H9 (cell line): ENCODE data around the gene RAB11B. TPM values are rescaled to one million over a fixed set of nuclear protein-coding genes. Genes with fewer than 3 reads are reported as not detected.
"Not testable (repeated sequence)": the region's sequence is repeated elsewhere in the genome, so short reads cannot be mapped to it uniquely, and the experiment has no call there.

Experiments used
- DNase-seq: peaks from one replicate; pipeline ENCODE4 v3.0.0-alpha.2; 2017
- H2AFZ ChIP-seq: one replicate; pipeline ENCODE4 v1.6.1; 2013; ENCODE audit warnings: mild to moderate bottlenecking, low read length, control low read depth, moderate library complexity
- H2AK5ac ChIP-seq: 2 replicates; pipeline ENCODE4 v1.6.1; 2013; ENCODE audit warnings: low read length, control low read depth, mixed read lengths; ENCODE audit not compliant: insufficient read length
- H2BK120ac ChIP-seq: one replicate; pipeline ENCODE4 v1.6.1; 2013; ENCODE audit warnings: low read depth, mild to moderate bottlenecking, low read length, control low read depth, inconsistent platforms; ENCODE audit not compliant: poor library complexity, severe bottlenecking
- H2BK12ac ChIP-seq: 2 replicates; pipeline ENCODE4 v1.6.1; 2013; ENCODE audit warnings: low read length, control low read depth, mixed read lengths, low read depth; ENCODE audit not compliant: insufficient read length
- H2BK15ac ChIP-seq: 2 replicates; pipeline ENCODE4 v1.6.1; 2013; ENCODE audit warnings: low read depth, low read length, control low read depth
- H2BK20ac ChIP-seq: one replicate; pipeline ENCODE4 v1.6.1; 2013; ENCODE audit warnings: low read depth, mild to moderate bottlenecking, low read length, control low read depth, inconsistent platforms; ENCODE audit not compliant: poor library complexity, severe bottlenecking
- H2BK5ac ChIP-seq: 2 replicates; pipeline ENCODE4 v1.6.1; 2013; ENCODE audit warnings: low read length, control low read depth, mixed read lengths; ENCODE audit not compliant: insufficient read length
- H3K14ac ChIP-seq: 2 replicates; pipeline ENCODE4 v1.6.1; 2013; ENCODE audit warnings: low read length, control low read depth; ENCODE audit not compliant: insufficient read depth
- H3K18ac ChIP-seq: 2 replicates; pipeline ENCODE4 v1.6.1; 2013; ENCODE audit warnings: low read depth, mild to moderate bottlenecking, mixed read lengths, low read length, control low read depth; ENCODE audit not compliant: insufficient read length
- H3K23ac ChIP-seq: 2 replicates; pipeline ENCODE4 v1.6.1; 2013; ENCODE audit warnings: low read length, control low read depth, mixed read lengths, low read depth; ENCODE audit not compliant: insufficient read length
- H3K23me2 ChIP-seq: 2 replicates; pipeline ENCODE4 v1.6.1; 2013; ENCODE audit warnings: low read depth, mild to moderate bottlenecking, mixed read lengths, low read length, control low read depth; ENCODE audit not compliant: insufficient read length, poor library complexity, severe bottlenecking
- H3K27ac ChIP-seq: 2 replicates; pipeline ENCODE4 v1.5.1; 2013; ENCODE audit warnings: low read length, control low read depth, mixed read lengths, low read depth; ENCODE audit not compliant: insufficient read length
- H3K27me3 ChIP-seq: 2 replicates; pipeline ENCODE4 v1.6.1; 2013; ENCODE audit warnings: low read length, control low read depth, inconsistent platforms; ENCODE audit not compliant: insufficient read depth
- H3K4ac ChIP-seq: 2 replicates; pipeline ENCODE4 v1.6.1; 2013; ENCODE audit warnings: low read depth, mild to moderate bottlenecking, control low read depth, inconsistent platforms, low read length, moderate library complexity
- H3K4me1 ChIP-seq: 2 replicates; pipeline ENCODE4 v1.6.1; 2013; ENCODE audit warnings: low read length, control low read depth, inconsistent platforms; ENCODE audit not compliant: insufficient read depth
- H3K4me2 ChIP-seq: 2 replicates; pipeline ENCODE4 v1.6.1; 2013; ENCODE audit warnings: low read length, control low read depth, mixed read lengths; ENCODE audit not compliant: insufficient read length, insufficient read depth
- H3K56ac ChIP-seq: 2 replicates; pipeline ENCODE4 v1.6.1; 2013; ENCODE audit warnings: low read depth, mild to moderate bottlenecking, mixed read lengths, low read length, control low read depth; ENCODE audit not compliant: insufficient read length
- H3K79me1 ChIP-seq: 2 replicates; pipeline ENCODE4 v1.6.1; 2013; ENCODE audit warnings: low read depth, mild to moderate bottlenecking, moderate library complexity, low read length, control low read depth, inconsistent platforms; ENCODE audit not compliant: insufficient read depth, poor library complexity, severe bottlenecking
- H3K79me2 ChIP-seq: 2 replicates; pipeline ENCODE4 v1.6.1; 2013; ENCODE audit warnings: low read length, control low read depth, inconsistent platforms; ENCODE audit not compliant: insufficient read depth
- H3K9ac ChIP-seq: 2 replicates; pipeline ENCODE4 v1.6.1; 2013; ENCODE audit warnings: low read length, control low read depth, mixed read lengths; ENCODE audit not compliant: insufficient read length; ENCODE audit errors: extremely low read depth
- H3K9me3 ChIP-seq: one replicate; pipeline ENCODE4 v1.6.1; 2013; ENCODE audit warnings: low read depth, low read length, inconsistent platforms; ENCODE audit not compliant: control insufficient read depth
- H3T11ph ChIP-seq: one replicate; pipeline ENCODE4 v1.6.1; 2013; ENCODE audit warnings: mild to moderate bottlenecking, low read length, control low read depth, inconsistent platforms
- H4K20me1 ChIP-seq: one replicate; pipeline ENCODE4 v1.6.1; 2013; ENCODE audit not compliant: control insufficient read depth, insufficient read length, insufficient read depth
- H4K5ac ChIP-seq: 2 replicates; pipeline ENCODE4 v1.6.1; 2013; ENCODE audit warnings: low read depth, mild to moderate bottlenecking, mixed read lengths, low read length, control low read depth; ENCODE audit not compliant: insufficient read length
- H4K8ac ChIP-seq: replicated peaks from 2 replicates; pipeline ENCODE4 v1.6.1; 2013; ENCODE audit warnings: low read length, control low read depth, mixed read lengths, low read depth; ENCODE audit not compliant: insufficient read length
- H4K91ac ChIP-seq: 2 replicates; pipeline ENCODE4 v1.6.1; 2013; ENCODE audit warnings: low read depth, mild to moderate bottlenecking, moderate library complexity, mixed read lengths, low read length, control low read depth; ENCODE audit not compliant: insufficient read length
- H3K27ac Mint-ChIP-seq, 3 experiments: 2 replicates in 2 of 3; 3 replicates in 1 of 3; pipeline ENCODE4 v1.8.0; 2020 to 2021; ENCODE audit warnings: mixed read lengths in 3 of 3, mild to moderate bottlenecking in 1 of 3, moderate library complexity in 1 of 3
- H3K27me3 Mint-ChIP-seq: 2 replicates; pipeline ENCODE4 v1.8.0; 2021; ENCODE audit warnings: low read depth, mild to moderate bottlenecking, moderate library complexity, mixed read lengths
- H3K36me3 Mint-ChIP-seq, 3 experiments: 2 replicates in 2 of 3; 3 replicates in 1 of 3; pipeline ENCODE4 v1.8.0; 2020 to 2021; ENCODE audit warnings: low read depth in 3 of 3, mixed read lengths in 3 of 3; ENCODE audit not compliant: insufficient read depth in 1 of 3
- H3K4me1 Mint-ChIP-seq, 2 experiments: 2 replicates each; pipeline ENCODE4 v1.8.0; 2020; ENCODE audit warnings: mixed read lengths in 2 of 2
- H3K4me3 Mint-ChIP-seq, 2 experiments: 2 replicates in 1 of 2; 3 replicates in 1 of 2; pipeline ENCODE4 v1.8.0; 2020 to 2021; ENCODE audit warnings: mild to moderate bottlenecking in 2 of 2, mixed read lengths in 2 of 2, moderate library complexity in 1 of 2
- H3K9me3 Mint-ChIP-seq, 2 experiments: 2 replicates in 1 of 2; 3 replicates in 1 of 2; pipeline ENCODE4 v1.8.0; 2020; ENCODE audit warnings: mild to moderate bottlenecking in 2 of 2, mixed read lengths in 2 of 2, moderate library complexity in 1 of 2
- CTCF ChIP-seq: fragments of 200-600 bp; sonication (generic); conservative IDR thresholded peaks from 3 replicates; pipeline ENCODE4 v1.8.0; 2021; ENCODE audit warnings: antibody characterized with exemption, mild to moderate bottlenecking
- WGBS: extraction: QIAGEN DNeasy Blood & Tissue Kit; methylation state at CpG from one replicate; pipeline ENCODE4 v1.1.7; 2013; ENCODE audit warnings: missing lambda C conversion rate, low lambda C conversion rate, mixed read lengths; ENCODE audit not compliant: insufficient read length; ENCODE audit errors: extremely low coverage; 5-methylcytosine and 5-hydroxymethylcytosine counted together
- total RNA-seq: library from RNA; stranded (reverse); gene quantifications from 2 replicates; pipeline ENCODE4 v1.2.1, GENCODE V29; 2021

Gene RAB11B
- total RNA-seq, 1 experiment from 2014 or later = 106 TPM

GRCh38 chr19:8377598-8377997 is 12.6 kb upstream of the RAB11B start:
- no peak overlapping the region for H3K4me2 ChIP-seq
- Mint-ChIP-seq H3K9me3 (peaks cover 3 to 9% of the 10 kb centered on the region in 2 experiments; a peak in 4 of 5 replicates), H3K4me1 (peaks cover 21% of the 10 kb centered on the region in 2 experiments), H3K27me3 (no peaks in the 10 kb centered on the region), H3K36me3 (peaks cover 15 to 34% (median 28%) of the 10 kb centered on the region in 3 experiments; a peak in 6 of 7 replicates), H3K27ac (peak overlapping the region in 1 of 3 experiments; percentile 49; a peak in 2 of 7 replicates), H3K4me3 (no peak overlapping the region)
- no peak for DNase-seq
- H2BK15ac ChIP-seq = no peak overlapping the region
- no peak overlapping the region for H4K8ac ChIP-seq
- no peak overlapping the region for H4K5ac ChIP-seq
- no peak overlapping the region for H3K18ac ChIP-seq
- no peaks in the 10 kb centered on the region for H3K79me1 ChIP-seq
- H4K91ac ChIP-seq = no peak overlapping the region
- H3K56ac ChIP-seq = no peak overlapping the region
- H3K4ac ChIP-seq = no peak overlapping the region
- TF ChIP-seq CTCF = no peak
- no peaks in the 10 kb centered on the region for H3K27me3 ChIP-seq
- no peak overlapping the region for H3K14ac ChIP-seq
- no peak overlapping the region for H3K23ac ChIP-seq
- H4K20me1 ChIP-seq = no peaks in the 10 kb centered on the region
- H3K9me3 ChIP-seq = no peaks in the 10 kb centered on the region
- H2BK12ac ChIP-seq = no peak overlapping the region
- no peak overlapping the region for H3T11ph ChIP-seq
- no peak overlapping the region for H2BK120ac ChIP-seq
- no CpG with 5 or more reads among the region's 1 CpG for WGBS
- no peak overlapping the region for H3K9ac ChIP-seq
- H3K23me2 ChIP-seq = no peaks in the 10 kb centered on the region
- no peak overlapping the region for H2AFZ ChIP-seq
- no peak overlapping the region for H2BK20ac ChIP-seq
- H2AK5ac ChIP-seq = no peak overlapping the region
- H3K27ac ChIP-seq = no peak overlapping the region
- H3K4me1 ChIP-seq = no peaks in the 10 kb centered on the region
- H3K79me2 ChIP-seq = no peaks in the 10 kb centered on the region
- no peak overlapping the region for H2BK5ac ChIP-seq

- not testable (repeated sequence) for H3K4me2 ChIP-seq, H3K27me3 Mint-ChIP-seq, H4K5ac ChIP-seq, H3K27ac ChIP-seq, H2BK15ac ChIP-seq, H3K27ac Mint-ChIP-seq, H4K20me1 ChIP-seq, H3K23ac ChIP-seq, H3K79me1 ChIP-seq, H3K14ac ChIP-seq, H2AFZ ChIP-seq, H3K27me3 ChIP-seq, H3K9me3 ChIP-seq, H3K4ac ChIP-seq, H3K18ac ChIP-seq, H3K4me1 ChIP-seq, H2BK12ac ChIP-seq, H2BK20ac ChIP-seq, H3K79me2 ChIP-seq, DNase-seq, H3K23me2 ChIP-seq, H3K56ac ChIP-seq, H2AK5ac ChIP-seq, H2BK120ac ChIP-seq, H4K8ac ChIP-seq, H3T11ph ChIP-seq, H3K9me3 Mint-ChIP-seq, H3K9ac ChIP-seq, H2BK5ac ChIP-seq, H4K91ac ChIP-seq
- peaks cover 14 to 23% (median 18%) of the 10 kb centered on the region in 3 experiments; a peak in 6 of 7 replicates for H3K36me3 Mint-ChIP-seq
- peak overlapping the region; percentile 29 to 62; a peak in 4 of 5 replicates for H3K4me3 Mint-ChIP-seq
- no CpG with 5 or more reads among the region's 13 CpGs for WGBS
- H3K4me1 Mint-ChIP-seq = peaks cover 21% of the 10 kb centered on the region in 2 experiments
Measured at GRCh38 chr19:8379156-8379891, 10.8 kb upstream of the RAB11B start.
